A549 (cell line): Measurements from ENCODE around the gene TSR1. TPM values are rescaled to one million over a fixed set of nuclear protein-coding genes. Genes with fewer than 3 reads are reported as not detected.

Source experiments
- ATAC-seq, 2 experiments: fragments of 200-7000 bp in 1 of 2; fragments of >200 bp in 1 of 2; cut with Nextera tagmentation in 1 of 2; cut with Tn5 transposase in 1 of 2; 3 replicates each; pipeline versions ENCODE4 v1.8.0 to v1.9.1; 2018 to 2020; ENCODE audit warnings: mild to moderate bottlenecking in 1 of 2, moderate library complexity in 1 of 2
- CTCF ChIA-PET: fragments of 300-600 bp; sonication (Branson Sonifier 250); formaldehyde crosslinking; extraction: SDS; loops from one replicate; lab custom pipeline; 2021; ENCODE audit warnings: antibody characterized with exemption, inconsistent platforms; lab: Yijun Ruan, JAX
- POLR2A ChIA-PET: fragments of 350-600 bp; formaldehyde crosslinking; extraction: SDS; loops from one replicate; lab custom pipeline; 2021; ENCODE audit warnings: antibody characterized with exemption, inconsistent platforms; lab: Yijun Ruan, JAX
- DNase-seq, 2 experiments: peaks; one replicate each; pipeline versions ENCODE4 v3.0.0 to v3.0.0-alpha.2; 2011 to 2016; ENCODE audit warnings: low read depth in 1 of 2, low spot score in 1 of 2
- FAIRE-seq: peaks from 2 replicates; lab custom pipeline; 2011; peaks lifted over from hg19 to GRCh38; lab: Jason Lieb, UNC
- H3K27ac ChIP-seq, 2 experiments: fragments of >200 bp; sonication (Bioruptor Twin); formaldehyde crosslinking; 3 replicates each; pipeline ENCODE4 v1.5.1; 2016 to 2017
- H3K4me1 ChIP-seq: fragments of >200 bp; sonication (Bioruptor Twin); formaldehyde crosslinking; 3 replicates; pipeline ENCODE4 v1.6.1; 2016
- H3K4me2 ChIP-seq: fragments of >200 bp; sonication (Bioruptor Twin); formaldehyde crosslinking; 3 replicates; pipeline ENCODE4 v1.6.1; 2016
- H3K4me3 ChIP-seq: fragments of >200 bp; sonication (Bioruptor Twin); formaldehyde crosslinking; 3 replicates; pipeline ENCODE4 v1.5.1; 2016
- H3K9me3 ChIP-seq: fragments of >200 bp; sonication (Bioruptor Twin); formaldehyde crosslinking; 3 replicates; pipeline ENCODE4 v1.6.1; 2016
- BCL3 ChIP-seq: fragments of >200 bp; sonication (Bioruptor Twin); formaldehyde crosslinking; IDR thresholded peaks from 3 replicates; pipeline ENCODE4 v1.6.1; 2016
- BHLHE40 ChIP-seq: IDR thresholded peaks from 2 replicates; pipeline ENCODE4 v1.6.1; 2012; ENCODE audit warnings: low read depth, low read length, inconsistent platforms
- CBX8 ChIP-seq: fragments of 200-600 bp; sonication (generic); IDR thresholded peaks from 2 replicates; pipeline ENCODE4 v1.6.1; 2016
- CEBPB ChIP-seq, 2 experiments: fragments of >200 bp in 1 of 2; sonication (Bioruptor Twin) in 1 of 2; formaldehyde crosslinking in 1 of 2; IDR thresholded peaks; 2 replicates each; pipeline ENCODE4 v1.6.1; 2012 to 2016
- CHD2 ChIP-seq: fragments of 150-350 bp; IDR thresholded peaks from 2 replicates; pipeline ENCODE4 v1.6.1; 2014; ENCODE audit warnings: low read length; ENCODE audit not compliant: partially characterized antibody
- CHD4 ChIP-seq: fragments of 200-600 bp; sonication (generic); IDR thresholded peaks from 2 replicates; pipeline ENCODE4 v1.6.1; 2016; ENCODE audit warnings: antibody characterized with exemption, mild to moderate bottlenecking, borderline replicate concordance
- E2F6 ChIP-seq: IDR thresholded peaks from 2 replicates; pipeline ENCODE4 v1.6.1; 2012; ENCODE audit warnings: low read depth, borderline replicate concordance
- EHMT2 ChIP-seq: fragments of 200-600 bp; sonication (generic); IDR thresholded peaks from 2 replicates; pipeline ENCODE4 v1.6.1; 2016; ENCODE audit warnings: antibody characterized with exemption, low read depth, mild to moderate bottlenecking, moderate library complexity
- ESRRA ChIP-seq: fragments of 150-350 bp; IDR thresholded peaks from 2 replicates; pipeline ENCODE4 v1.6.1; 2014; ENCODE audit warnings: mild to moderate bottlenecking, low read length, borderline replicate concordance
- FOSB ChIP-seq: fragments of 250-450 bp; sonication (Bioruptor Pico); IDR thresholded peaks from 2 replicates; pipeline ENCODE4 v1.5.0; 2020; ENCODE audit warnings: mild to moderate bottlenecking, moderate library complexity
- FOXS1 ChIP-seq: fragments of 250-450 bp; sonication (Bioruptor Pico); IDR thresholded peaks from 2 replicates; pipeline ENCODE4 v1.5.0; 2020; ENCODE audit warnings: mild to moderate bottlenecking, moderate library complexity
- HES2 ChIP-seq: fragments of >200 bp; sonication (Bioruptor Twin); formaldehyde crosslinking; IDR thresholded peaks from 2 replicates; pipeline ENCODE4 v1.6.1; 2016
- HOXB5 ChIP-seq: fragments of 250-450 bp; sonication (Bioruptor Pico); IDR thresholded peaks from 2 replicates; pipeline ENCODE4 v1.5.0; 2020; ENCODE audit warnings: mild to moderate bottlenecking, moderate library complexity
- JUNB ChIP-seq: fragments of >200 bp; sonication (Bioruptor Twin); formaldehyde crosslinking; IDR thresholded peaks from 2 replicates; pipeline ENCODE4 v1.6.1; 2016
- KDM5A ChIP-seq: fragments of 200-600 bp; sonication (generic); IDR thresholded peaks from 2 replicates; pipeline ENCODE4 v1.6.1; 2016; ENCODE audit warnings: antibody characterized with exemption, mild to moderate bottlenecking
- MAFK ChIP-seq: fragments of 450-650 bp; IDR thresholded peaks from 2 replicates; pipeline ENCODE4 v1.6.1; 2014; ENCODE audit not compliant: partially characterized antibody
- MAZ ChIP-seq: fragments of 150-350 bp; IDR thresholded peaks from 2 replicates; pipeline ENCODE4 v1.6.1; 2014; ENCODE audit warnings: antibody characterized with exemption, low read depth, low read length, borderline replicate concordance
- NPAS2 ChIP-seq: fragments of 250-450 bp; sonication (Bioruptor Pico); IDR thresholded peaks from 2 replicates; pipeline ENCODE4 v1.8.0; 2022; ENCODE audit warnings: mild to moderate bottlenecking, moderate library complexity, borderline replicate concordance
- NR3C1 ChIP-seq: fragments of >200 bp; sonication (Bioruptor Twin); formaldehyde crosslinking; IDR thresholded peaks from 3 replicates; pipeline ENCODE4 v1.6.1; 2017
- PBX3 ChIP-seq: IDR thresholded peaks from 2 replicates; pipeline ENCODE4 v1.6.1; 2012
- POLR2A ChIP-seq: IDR thresholded peaks from 2 replicates; pipeline ENCODE4 v1.6.1; 2012; ENCODE audit warnings: mild to moderate bottlenecking, low read length
- POLR2AphosphoS2 ChIP-seq: conservative IDR thresholded peaks from 2 replicates; pipeline ENCODE4 v1.6.1; 2012; ENCODE audit warnings: low read length, improper control_type of control experiment, inconsistent platforms
- RAD21 ChIP-seq, 2 experiments: fragments of >200 bp in 1 of 2; sonication (Bioruptor Twin) in 1 of 2; formaldehyde crosslinking in 1 of 2; IDR thresholded peaks in 1 of 2; conservative IDR thresholded peaks in 1 of 2; 2 replicates in 1 of 2; 3 replicates in 1 of 2; pipeline ENCODE4 v1.6.1; 2012 to 2018; ENCODE audit warnings: inconsistent platforms in 1 of 2
- REST ChIP-seq: fragments of 200-600 bp; sonication (generic); IDR thresholded peaks from 2 replicates; pipeline ENCODE4 v1.6.1; 2016; ENCODE audit warnings: antibody characterized with exemption, mild to moderate bottlenecking, moderate library complexity
- SMC3 ChIP-seq: fragments of >200 bp; sonication (Bioruptor Twin); formaldehyde crosslinking; IDR thresholded peaks from 3 replicates; pipeline ENCODE4 v1.6.1; 2018; ENCODE audit warnings: inconsistent platforms
- SREBF2 ChIP-seq: fragments of 450-650 bp; IDR thresholded peaks from 2 replicates; pipeline ENCODE4 v1.6.1; 2014; ENCODE audit warnings: mild to moderate bottlenecking, moderate library complexity
- WGBS: methylation state at CpG from one replicate; pipeline ENCODE4 v1.1.6; 2017; ENCODE audit errors: missing lambda C conversion rate; 5-methylcytosine and 5-hydroxymethylcytosine counted together
- polyA plus RNA-seq, 4 experiments: library from polyadenylated mRNA; depleted of rRNA in 3 of 4; stranded (reverse); fragments of >200 nt; fragmentation: RNase III in 1 of 4; extraction: RNeasy Plus Mini Kit Qiagen cat#74134 plus additional on column Dnase treatment in 1 of 4; gene quantifications; 2 replicates in 3 of 4; 3 replicates in 1 of 4; pipeline ENCODE4 v1.2.3, GENCODE V29; 2011 to 2017
- TF ChIP-seq, protein P1 (sequence below): fragments of 250-450 bp; sonication (Bioruptor Pico); IDR thresholded peaks from 2 replicates; pipeline ENCODE4 v1.5.0; 2020; ENCODE audit warnings: low read depth, mild to moderate bottlenecking, moderate library complexity

Gene TSR1
- polyA plus RNA-seq, 2 of the 4 experiments (the other 2 are of a cell fraction) = 38.3 to 84.1 TPM

GRCh38 chr17:2336215-2336851 is at the start of gene TSR1 (continued):
- TF ChIP-seq BCL3 (peak; percentile 93), FOSB (CRISPR knock-in tag) (no peak), MAFK (peak; percentile 70), RAD21 (conservative IDR thresholded peaks at IDR 0.05 in 1 of 2, IDR thresholded peaks at IDR 0.05 in 1 of 2) (peak in 1 of 2 experiments; percentile 19; a peak in 2 of 5 replicates), REST (peak; percentile 86), E2F6 (peak; percentile 97), POLR2A (peak; percentile 83), KDM5A (peak; percentile 100), PBX3 (no peak; the same call in 1 of the 2 replicates), FOXS1 (CRISPR knock-in tag) (peak; percentile 44; the same call in 1 of the 2 replicates)
- TF ChIP-seq, protein P1, sequence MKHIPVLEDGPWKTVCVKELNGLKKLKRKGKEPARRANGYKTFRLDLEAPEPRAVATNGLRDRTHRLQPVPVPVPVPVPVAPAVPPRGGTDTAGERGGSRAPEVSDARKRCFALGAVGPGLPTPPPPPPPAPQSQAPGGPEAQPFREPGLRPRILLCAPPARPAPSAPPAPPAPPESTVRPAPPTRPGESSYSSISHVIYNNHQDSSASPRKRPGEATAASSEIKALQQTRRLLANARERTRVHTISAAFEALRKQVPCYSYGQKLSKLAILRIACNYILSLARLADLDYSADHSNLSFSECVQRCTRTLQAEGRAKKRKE = 0 out of 2 replicates have a peak, but pooled peaks have one; percentile 57

GRCh38 chr17:2385240-2386210 is 49.3 kb upstream of the TSR1 start:
- DNase-seq (no peak), FAIRE-seq (no peak), ATAC-seq (peak in 1 of 2 experiments; percentile 2; a peak in 2 of 6 replicates)
- WGBS = 84% methylated on average over 17 of the region's 18 CpGs
- Histone ChIP-seq H3K4me3 (no peak overlapping the region), H3K27ac (peak overlapping the region in 1 of 2 experiments; percentile 23; a peak in 1 of 6 replicates), H3K4me2 (no peak overlapping the region), H3K9me3 (no peaks in the 10 kb centered on the region), H3K4me1 (peaks cover 9% of the 10 kb centered on the region; the same call in 2 of the 3 replicates)
- TF ChIP-seq SMC3 = no peak
- no peak for TF ChIP-seq CBX8
- TF ChIP-seq JUNB = no peak
- no peak for TF ChIP-seq NR3C1
- no peak for TF ChIP-seq PBX3
- no peak for TF ChIP-seq HES2
- TF ChIP-seq HOXB5 (CRISPR knock-in tag) = no peak
- TF ChIP-seq NPAS2 (CRISPR knock-in tag) = no peak
- TF ChIP-seq EHMT2 = no peak
- no peak for TF ChIP-seq CHD2
- no peak for TF ChIP-seq CEBPB (IDR thresholded peaks at IDR 0.05)
- TF ChIP-seq SREBF2 = no peak
- no peak for TF ChIP-seq ESRRA
- TF ChIP-seq CHD4 = no peak
- no peak for TF ChIP-seq BHLHE40
- no peak for TF ChIP-seq MAZ
- no peak for TF ChIP-seq POLR2AphosphoS2
- ChIA-PET POLR2A (no interaction called here), CTCF (interaction anchor here (0.9 to 24.9 kb wide), 6 partner anchors 8 to 33 kb away, joined by 3 to 1099 read pairs (median 8); partner anchors contain the start of gene MNT)
